Epithelial cell of prostate (primary cell): ENCODE data around the gene PAMR1.
A peak's percentile ranks its signal among the peaks of the same experiment; 100 is the strongest.

ENCODE experiments used
- DNase-seq: peaks from one replicate; pipeline ENCODE4 v3.0.0-alpha.2; 2011; ENCODE audit warnings: low read depth, low spot score
- H3K27ac ChIP-seq: fragments of 450-650 bp; 2 replicates; pipeline ENCODE4 v1.5.1; 2017; ENCODE audit warnings: mild to moderate bottlenecking

PAMR1 gene

DNA sequence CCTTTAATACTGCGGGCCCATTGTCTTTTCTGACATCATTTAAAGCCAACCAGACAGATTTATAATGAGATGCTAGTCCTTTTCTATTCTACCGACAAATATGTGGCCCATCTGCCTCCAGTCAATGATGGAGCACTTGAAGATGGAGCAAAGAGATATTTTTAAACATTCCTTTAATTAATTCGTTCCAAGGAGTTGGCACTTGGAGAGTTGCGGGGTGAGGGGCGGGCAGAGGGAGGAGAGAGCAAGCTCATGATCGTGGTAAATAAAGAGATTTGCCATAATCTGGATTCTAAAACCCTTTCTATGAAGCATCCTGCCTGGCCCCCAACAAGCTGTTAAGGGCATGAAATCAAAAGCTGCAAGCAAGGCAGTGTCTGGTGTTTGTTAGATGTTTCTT lies 111.1 kb downstream of the PAMR1 start:
- no peak overlapping the region for H3K27ac ChIP-seq
- no peak for DNase-seq

DNA sequence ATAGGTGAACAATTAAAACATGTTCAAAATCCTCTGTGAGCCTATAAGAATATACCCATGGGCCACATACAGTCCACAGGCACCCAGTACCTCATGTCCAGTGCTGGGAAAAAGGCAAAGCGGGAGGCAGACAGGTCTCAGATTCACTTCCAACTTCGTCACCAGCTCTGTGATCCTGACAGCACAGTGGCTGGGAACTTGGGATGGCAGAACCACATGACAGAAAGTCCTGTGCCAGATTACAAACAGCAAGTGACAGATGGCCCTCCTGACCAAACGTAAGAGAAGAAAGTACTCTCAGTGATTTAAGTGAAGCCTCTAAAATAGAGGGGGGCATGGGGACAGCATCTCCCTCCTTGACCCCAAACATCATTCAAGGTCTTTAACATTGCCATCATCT lies 111.8 kb downstream of the PAMR1 start:
- no peak for DNase-seq
- H3K27ac ChIP-seq = no peak overlapping the region

DNA sequence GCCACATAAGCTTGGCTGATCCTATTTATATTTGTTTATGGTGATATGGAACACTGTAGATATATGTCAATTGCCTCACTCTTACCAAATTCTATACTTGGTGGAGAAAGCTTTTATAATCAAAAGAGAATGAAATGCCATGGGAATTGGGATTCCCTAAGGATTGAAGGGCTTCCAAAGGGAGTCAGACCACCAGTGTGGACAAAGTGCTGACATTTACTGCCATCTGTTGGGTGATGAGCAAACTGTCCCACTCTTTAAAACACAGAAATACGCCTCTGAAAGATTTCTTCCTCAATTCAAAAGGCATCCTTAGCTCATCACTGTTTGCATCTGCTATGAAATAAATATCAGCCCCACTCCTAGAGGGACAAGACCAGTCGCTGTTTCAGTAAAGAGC lies 113.1 kb downstream of the PAMR1 start:
- no peak for DNase-seq
- no peak overlapping the region for H3K27ac ChIP-seq

DNA sequence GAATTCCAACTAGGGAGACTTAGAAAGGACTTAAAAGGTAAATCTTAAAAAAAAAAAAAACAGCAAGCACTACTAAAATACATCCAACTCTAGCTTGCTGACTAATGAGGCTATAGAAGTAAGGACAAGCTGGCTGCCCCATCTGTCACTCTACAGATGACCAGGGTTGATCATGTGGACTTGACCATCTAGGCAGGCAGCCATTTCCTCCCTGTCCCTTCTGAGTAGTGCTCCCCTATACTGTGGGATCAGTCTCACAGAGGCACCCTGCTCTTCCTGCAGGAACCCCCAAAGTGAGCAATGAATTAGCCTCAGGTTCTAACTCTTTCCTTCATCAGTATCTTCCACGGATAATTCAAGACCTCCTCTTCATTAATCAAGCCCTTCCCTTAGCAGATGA lies 118.4 kb downstream of the PAMR1 start:
- no peak for DNase-seq
- H3K27ac ChIP-seq = no peak overlapping the region

DNA sequence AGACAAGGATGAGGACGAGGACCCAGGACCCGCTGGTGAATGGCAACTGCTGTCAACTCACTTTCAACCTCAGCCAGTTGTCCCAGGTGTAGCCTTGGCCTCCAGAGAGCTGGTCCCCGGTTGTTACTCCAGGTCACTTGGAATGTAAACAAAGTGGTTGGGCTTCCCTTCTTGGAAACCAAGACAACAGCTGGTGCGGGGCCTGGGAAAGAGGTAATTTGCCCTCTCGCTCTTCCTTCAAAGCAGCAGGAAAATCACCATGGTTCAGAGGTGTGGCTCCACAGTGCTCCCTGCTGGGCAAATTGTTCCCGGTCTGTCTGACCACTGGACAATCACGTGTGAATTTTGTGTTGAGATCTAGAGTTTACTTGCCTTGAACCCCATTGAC lies 121.0 kb downstream of the PAMR1 start:
- no peak overlapping the region for H3K27ac ChIP-seq
- no peak for DNase-seq

DNA sequence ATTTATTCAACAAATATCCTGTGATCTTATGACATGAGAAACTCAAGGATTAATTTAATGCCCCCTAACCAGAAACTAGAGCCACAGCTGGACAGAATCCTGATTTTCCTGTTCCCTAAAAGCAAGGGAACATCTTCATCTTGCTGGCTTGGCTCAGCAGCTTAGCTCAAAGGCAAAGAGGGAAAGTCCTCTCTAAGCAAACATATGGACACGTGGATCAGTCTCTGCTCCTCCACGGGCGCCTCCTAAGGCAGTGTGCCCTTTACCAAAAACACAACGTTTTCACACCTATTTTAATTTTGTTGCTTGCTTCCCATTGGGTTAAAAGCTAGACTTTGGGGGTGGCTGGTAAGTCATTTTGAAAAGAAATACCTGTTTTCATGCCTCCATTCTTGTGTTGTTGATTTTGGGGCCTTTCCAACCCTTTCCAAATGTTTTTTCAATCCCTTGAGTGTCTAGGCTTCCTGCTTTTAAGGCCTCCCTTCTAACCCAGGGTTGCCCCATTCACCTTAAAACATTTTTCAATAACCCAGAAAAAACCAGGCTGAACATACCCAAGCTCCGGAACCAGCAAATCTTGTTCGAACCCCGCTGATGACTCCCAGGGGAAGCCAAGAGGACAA lies 121.5 kb downstream of the PAMR1 start:
- no peak overlapping the region for H3K27ac ChIP-seq
- DNase-seq = no peak

DNA sequence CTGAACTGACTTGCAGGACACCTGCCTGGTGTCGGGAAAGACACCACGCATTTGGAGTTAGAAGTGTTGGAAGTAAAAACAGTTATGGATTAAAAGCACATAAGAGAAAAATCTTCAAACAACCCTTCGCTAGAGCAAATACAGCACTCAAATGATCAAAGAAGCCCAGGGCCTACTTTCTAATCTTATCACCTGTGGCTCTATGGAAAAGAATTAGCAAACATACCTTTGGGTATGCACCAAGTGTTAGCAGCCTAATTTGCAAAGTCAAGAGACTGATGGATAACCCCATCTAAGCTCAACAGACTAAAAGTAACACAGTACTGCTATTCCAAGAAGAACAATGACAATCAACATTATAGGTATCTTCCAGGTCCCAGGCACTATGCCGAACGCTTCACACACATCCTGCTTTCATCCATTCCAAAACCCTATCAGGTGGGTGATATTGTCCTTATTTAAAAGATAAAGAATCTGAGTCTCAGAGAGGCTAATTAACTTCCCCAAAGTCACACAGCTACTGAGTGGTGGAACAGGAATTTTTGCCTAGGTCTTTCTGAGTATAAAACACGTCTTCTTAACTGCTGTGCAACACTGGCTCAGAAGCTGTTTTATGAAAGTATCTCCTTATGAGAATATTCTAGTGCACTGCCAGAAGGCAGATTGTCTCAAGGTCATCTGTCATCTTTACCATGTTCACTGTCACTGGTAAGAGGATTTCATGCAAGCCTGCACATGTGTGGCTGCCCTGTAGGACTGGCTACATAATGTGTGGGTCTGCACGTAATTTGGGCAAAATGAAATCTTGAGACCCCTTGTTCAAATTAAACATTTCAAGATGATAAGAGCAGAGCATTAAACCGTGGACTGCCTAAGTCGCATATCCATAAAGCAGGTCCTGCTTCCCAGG lies 122.4 kb downstream of the PAMR1 start:
- no peak overlapping the region for H3K27ac ChIP-seq
- no peak for DNase-seq

DNA sequence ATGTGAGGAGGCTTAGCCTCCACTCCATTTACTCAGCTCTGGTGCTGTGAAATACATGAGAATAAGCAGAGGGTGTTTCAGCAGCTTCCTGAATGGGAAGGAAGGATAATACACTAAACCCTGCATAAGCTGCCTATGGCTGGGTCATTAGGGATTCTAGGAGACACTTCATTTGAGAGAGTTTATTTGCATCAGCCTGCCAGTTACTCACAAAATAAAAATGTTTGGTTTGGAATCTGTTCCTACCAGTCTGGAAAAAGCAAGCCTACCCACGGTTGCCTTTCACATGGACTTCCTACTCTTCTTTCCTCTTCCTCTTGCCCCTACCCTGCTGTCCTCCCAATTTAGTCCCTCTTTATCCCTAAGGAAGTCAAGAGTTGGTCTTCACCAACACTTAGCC lies 126.5 kb downstream of the PAMR1 start:
- DNase-seq = no peak
- no peak overlapping the region for H3K27ac ChIP-seq

DNA sequence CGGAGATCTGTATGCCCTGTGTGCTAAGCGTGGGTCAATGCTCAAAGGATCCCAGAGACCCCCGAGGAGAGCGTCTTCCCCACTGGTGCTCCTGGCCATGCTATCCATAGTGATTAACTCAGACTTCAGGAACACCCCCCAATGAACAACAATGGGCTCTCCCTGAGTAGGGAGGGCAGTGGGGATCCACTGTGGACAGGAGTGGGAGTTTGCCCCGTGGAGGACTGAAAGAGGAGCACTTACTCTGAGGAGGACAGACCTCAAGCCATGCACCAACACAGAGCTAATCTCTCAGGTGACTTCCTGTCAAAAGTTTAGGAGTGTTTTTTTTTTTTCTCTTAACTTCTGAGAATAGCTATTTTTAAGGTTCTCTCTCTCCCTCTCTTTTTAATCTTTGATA lies 130.5 kb downstream of the PAMR1 start:
- H3K27ac ChIP-seq = no peak overlapping the region
- DNase-seq = no peak

DNA sequence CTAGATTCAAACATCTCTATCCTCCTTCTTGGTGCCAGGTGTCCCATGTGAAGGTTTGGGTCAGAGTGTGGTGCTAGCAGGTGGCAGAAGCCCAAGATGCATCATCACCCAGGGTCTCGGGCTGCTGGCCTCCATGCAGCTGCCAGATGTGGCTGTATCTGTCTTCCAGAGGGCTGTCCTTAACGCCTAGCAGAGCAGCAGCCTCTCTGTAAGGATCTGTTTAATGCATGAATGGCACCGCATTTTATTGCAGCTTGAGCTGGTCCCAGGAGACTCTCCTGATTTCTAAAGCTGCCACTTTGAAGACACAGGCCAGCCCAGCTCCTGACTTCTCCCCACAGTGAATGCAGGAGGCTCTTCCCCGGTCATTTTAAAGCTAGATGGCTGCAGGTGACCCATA lies 132.3 kb downstream of the PAMR1 start:
- no peak for DNase-seq
- no peak overlapping the region for H3K27ac ChIP-seq

DNA sequence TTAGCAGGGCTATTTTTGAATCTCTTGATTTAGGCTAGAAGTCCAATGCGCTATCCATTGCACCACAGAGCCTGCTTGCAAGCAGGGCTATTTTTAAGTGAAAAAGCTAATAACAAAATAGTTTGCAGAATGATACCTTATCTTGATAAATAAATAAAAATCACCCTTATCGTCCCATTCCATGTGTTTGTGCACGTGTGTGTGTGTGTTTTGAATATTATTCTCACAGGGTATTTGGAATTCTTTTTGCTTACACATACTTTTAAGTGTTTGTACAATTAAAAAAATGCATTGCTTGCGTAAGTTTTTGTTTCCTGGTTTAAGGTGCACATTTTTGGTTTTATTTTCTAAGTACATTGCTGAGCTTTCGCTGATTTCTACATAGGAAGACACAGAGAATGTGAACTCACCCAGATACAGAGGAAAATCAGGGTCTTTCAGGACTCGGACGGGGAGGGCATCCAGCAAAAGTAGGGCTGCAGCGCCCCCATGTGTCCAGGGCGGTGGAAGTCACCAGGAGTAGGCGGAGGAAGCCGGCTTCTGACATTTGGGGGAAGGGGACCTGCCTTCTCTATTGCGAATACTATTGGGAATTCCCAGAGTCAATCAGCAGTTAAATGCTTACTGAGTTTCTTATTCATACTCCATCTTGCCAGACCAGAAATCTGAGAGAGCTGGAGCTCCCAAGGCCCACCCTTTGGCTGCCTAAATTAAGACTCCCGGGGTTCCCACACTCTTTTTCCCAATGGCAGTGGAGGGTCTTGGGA lies 133.3 kb downstream of the PAMR1 start:
- DNase-seq = no peak
- no peak overlapping the region for H3K27ac ChIP-seq

DNA sequence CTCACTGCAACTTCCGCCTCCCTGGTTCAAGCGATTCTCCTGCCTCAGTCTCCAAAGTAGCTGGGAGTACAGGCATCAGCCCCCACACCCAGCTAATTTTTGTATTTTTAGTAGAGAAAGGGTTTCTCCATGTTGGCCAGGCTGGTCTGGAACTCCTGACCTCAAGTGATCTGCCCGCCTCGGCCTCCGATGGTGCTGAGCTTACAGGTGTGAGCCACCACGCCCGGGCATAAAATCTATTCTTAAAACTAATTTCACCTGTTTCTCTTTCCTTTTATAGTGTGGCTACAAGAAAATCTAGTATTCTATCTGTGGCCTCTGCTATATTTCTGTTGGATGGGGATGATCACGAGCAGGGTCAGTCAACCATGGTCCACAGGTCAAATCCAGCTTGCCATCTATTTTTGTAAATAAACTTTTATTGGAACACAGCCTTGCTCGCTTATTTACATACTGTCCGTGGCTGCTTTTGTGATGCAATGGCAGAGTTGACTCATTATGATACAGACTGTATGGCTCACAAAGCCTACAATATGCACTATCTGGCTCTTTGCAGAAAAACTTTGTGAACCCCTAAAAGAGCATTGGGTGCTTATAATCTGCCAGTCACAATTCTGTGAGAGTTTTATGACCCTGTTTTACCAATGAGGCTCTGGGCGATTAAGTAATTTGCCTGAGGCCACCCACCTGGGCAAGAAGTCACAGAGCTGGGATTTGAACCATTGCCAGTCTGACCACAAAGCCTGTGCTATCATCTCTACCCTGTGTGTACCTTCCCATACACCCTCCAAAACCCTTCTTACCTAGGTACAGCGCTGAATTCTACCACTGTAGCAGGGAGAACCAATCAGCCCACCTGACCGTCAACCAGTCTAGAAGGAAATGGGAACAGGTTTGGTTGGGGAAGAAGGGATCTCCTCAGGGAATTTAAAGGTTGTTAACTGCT lies 134.4 kb downstream of the PAMR1 start:
- DNase-seq = peak; percentile 52
- no peak overlapping the region for H3K27ac ChIP-seq

DNA sequence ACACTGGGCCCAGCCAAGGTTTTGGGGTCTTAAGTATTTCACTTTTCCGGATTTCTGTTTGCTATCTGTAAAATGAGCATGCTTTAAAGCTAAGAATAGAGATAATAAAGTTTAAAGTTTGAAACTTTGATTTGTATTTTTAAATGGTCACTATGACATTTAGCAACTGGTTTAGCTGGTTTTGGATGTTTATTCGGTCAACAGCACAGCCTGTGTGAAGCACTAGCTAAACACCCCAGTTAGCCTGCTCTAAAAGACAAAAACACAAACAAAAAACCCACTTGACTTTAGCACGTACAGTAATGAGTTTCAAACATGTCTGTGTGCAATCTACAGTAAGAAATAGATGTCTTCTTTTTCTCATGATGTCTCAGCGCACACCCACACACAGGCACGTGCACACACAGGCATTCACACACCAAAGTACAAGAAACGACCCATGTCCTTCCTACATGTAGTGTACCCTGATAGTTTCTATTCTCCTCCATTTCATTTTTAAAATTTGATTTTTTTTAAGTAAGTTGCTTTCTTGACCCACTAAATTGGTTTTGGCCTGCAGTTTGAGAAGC lies 135.4 kb downstream of the PAMR1 start:
- H3K27ac ChIP-seq = no peak overlapping the region
- no peak for DNase-seq

DNA sequence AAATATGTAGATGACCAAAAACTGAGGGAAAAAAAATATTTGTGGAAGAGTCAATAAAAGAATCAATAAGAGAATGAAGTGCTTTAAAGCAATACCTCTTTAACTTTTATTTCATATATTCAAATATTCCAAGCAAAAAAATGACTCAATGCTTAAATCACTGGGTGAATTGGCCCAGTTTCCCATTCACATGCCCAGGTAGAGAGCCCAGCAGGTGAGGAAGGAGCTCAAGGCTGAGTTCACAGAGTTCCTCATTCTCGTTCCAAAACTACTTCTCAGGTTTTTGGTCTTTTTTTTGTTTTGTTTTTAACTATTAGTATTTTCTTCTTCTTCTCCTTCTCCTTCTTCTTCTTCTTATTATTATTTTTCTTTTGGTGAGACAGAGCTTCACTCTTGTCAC lies 136.3 kb downstream of the PAMR1 start:
- DNase-seq = no peak
- no peak overlapping the region for H3K27ac ChIP-seq

DNA sequence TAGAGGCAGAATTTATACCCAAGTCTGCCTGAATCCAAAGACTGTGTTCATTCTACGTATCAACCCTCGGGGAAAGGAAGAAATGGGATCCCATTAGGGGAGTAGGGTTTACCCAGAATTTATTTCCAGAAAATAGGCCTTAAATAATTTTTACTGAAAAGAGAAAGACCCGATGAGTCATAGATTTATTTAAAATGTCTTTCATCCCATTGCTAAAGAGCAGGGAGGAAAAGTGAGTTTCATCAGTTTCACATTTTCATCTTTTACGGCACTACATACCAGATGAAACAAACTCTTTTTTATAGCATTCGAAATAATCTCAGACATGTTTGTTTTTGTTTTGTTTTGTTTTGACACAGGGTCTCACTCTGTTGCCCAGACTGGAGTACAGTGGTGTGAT lies 137.4 kb downstream of the PAMR1 start:
- H3K27ac ChIP-seq = no peak overlapping the region
- no peak for DNase-seq

DNA sequence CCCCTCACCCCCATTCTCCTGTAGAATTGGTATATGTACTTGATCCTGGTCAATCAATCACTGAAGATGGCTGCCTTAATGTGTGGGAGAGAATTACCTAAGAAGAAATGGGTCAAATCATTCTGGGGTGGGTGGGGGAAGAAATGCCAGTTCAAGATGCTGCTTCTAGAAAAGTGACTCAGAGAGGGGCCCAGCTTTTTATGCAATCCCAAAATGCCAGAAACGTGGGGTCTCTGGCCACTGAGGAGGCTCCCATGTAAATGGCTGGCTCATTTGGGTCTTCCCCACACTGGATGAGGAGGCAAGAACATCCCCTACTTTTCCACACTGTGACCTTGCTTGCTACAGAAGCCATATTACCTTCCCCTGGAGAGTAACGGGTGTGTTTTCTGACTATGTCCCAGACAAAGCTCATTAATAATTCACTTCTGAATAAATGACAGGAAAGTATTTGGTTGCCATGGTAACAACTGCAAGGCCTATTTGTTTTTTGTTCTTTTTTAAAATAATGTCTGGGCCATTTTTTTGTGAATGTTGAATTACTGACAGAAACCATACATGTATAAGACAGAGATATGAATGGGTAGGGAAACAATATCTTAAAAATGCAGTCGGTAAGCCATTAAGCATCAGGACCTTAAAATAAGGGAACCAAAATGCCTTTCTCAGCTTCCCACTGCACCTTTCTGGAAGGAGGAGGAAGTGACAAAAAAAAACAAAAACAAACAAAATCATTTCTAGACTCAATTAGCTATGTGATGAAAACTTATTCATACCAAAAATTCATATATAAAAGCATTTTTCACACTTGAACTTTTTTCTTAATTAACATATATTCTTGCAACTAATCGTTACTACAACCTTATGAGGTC lies 138.1 kb downstream of the PAMR1 start:
- no peak overlapping the region for H3K27ac ChIP-seq
- DNase-seq = no peak

DNA sequence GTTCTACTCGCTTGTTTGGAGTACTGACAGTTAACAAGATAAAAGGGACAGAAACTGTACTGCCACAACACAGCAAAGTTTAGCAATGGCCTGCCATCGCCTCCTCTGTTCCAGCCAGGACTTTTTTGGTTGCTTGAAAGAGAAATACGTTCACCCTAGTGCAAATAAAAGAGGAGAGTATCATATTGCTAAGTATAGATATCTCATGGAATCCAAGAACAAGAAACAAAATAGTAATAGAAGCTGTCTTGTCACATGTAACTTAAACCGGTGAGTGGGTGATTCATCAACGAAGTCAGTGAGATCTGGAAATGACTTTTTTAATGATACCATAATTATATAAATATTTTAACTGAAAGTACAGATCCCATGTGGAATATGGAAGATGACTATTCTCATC lies 141.5 kb downstream of the PAMR1 start:
- no peak for DNase-seq
- no peak overlapping the region for H3K27ac ChIP-seq
